GM12878 (cell line): ENCODE data around the gene EML5. TPM values are rescaled to one million over a fixed set of nuclear protein-coding genes. Genes with fewer than 3 reads are reported as not detected.

ENCODE experiments used
- ATAC-seq: fragments of 200-7000 bp; cut with Tn5 transposase; 3 replicates; pipeline ENCODE4 v1.9.1; 2020; ENCODE audit warnings: mild to moderate bottlenecking, moderate library complexity
- BruUV-seq: library from RNA; stranded (reverse); fragments of 400-500 nt; replicated peaks from 2 replicates; lab custom pipeline; 2021; lab: Mats Ljungman, UMichigan
- CTCF ChIA-PET: fragments of 300-600 bp; sonication (Branson Sonifier 250); formaldehyde crosslinking; extraction: SDS; loops from one replicate; lab custom pipeline; 2021; ENCODE audit warnings: inconsistent platforms; lab: Yijun Ruan, JAX
- POLR2A ChIA-PET: fragments of 350-600 bp; formaldehyde crosslinking; extraction: SDS; loops from one replicate; lab custom pipeline; 2021; ENCODE audit warnings: inconsistent platforms; lab: Charles Lee
- RAD21 ChIA-PET: fragments of 300-600 bp; sonication (Branson Sonifier 250); formaldehyde crosslinking; loops from one replicate; lab custom pipeline; 2023; ENCODE audit warnings: antibody characterized with exemption; ENCODE audit not compliant: unreplicated experiment; lab: Charles Lee
- SMC1A ChIA-PET: fragments of 300-600 bp; sonication (Branson Sonifier 250); formaldehyde crosslinking; loops from one replicate; lab custom pipeline; 2023; ENCODE audit not compliant: unreplicated experiment, uncharacterized antibody; lab: Charles Lee
- DNase-seq: peaks from one replicate; pipeline ENCODE4 v3.0.0-alpha.2; 2011; ENCODE audit warnings: low read depth, low spot score
- FAIRE-seq: peaks from 3 replicates; lab custom pipeline; 2011; peaks lifted over from hg19 to GRCh38; lab: Jason Lieb, UNC
- H2AFZ ChIP-seq: 2 replicates; pipeline ENCODE4 v1.6.0; 2011; ENCODE audit warnings: low read depth, low read length, control low read depth; ENCODE audit not compliant: control insufficient read depth
- H3K27ac ChIP-seq: 2 replicates; pipeline ENCODE4 v1.5.1; 2011; ENCODE audit warnings: control low read depth; ENCODE audit not compliant: control insufficient read depth, insufficient read depth
- H3K27me3 ChIP-seq, 2 experiments: replicated peaks in 1 of 2; 2 replicates each; pipeline versions ENCODE4 v1.6.0 to v1.6.1; 2011; ENCODE audit warnings: low read length in 1 of 2; ENCODE audit not compliant: control insufficient read depth in 2 of 2, insufficient read depth in 2 of 2
- H3K36me3 ChIP-seq, 2 experiments: 2 replicates each; pipeline ENCODE4 v1.5.1; 2011; ENCODE audit warnings: low read length in 1 of 2; ENCODE audit not compliant: control insufficient read depth in 2 of 2, insufficient read depth in 2 of 2
- H3K4me1 ChIP-seq: 2 replicates; pipeline ENCODE4 v1.6.1; 2011; ENCODE audit warnings: mild to moderate bottlenecking, low read length, moderate library complexity, mixed read lengths; ENCODE audit not compliant: control insufficient read depth, insufficient read depth
- H3K4me2 ChIP-seq: 2 replicates; pipeline ENCODE4 v1.6.0; 2011; ENCODE audit warnings: control low read depth; ENCODE audit not compliant: control insufficient read depth, insufficient read depth
- H3K4me3 ChIP-seq: fragments of 200-600 bp; sonication (generic); 2 replicates; pipeline ENCODE4 v1.5.1; 2016
- H3K79me2 ChIP-seq: 2 replicates; pipeline ENCODE4 v1.6.0; 2011; ENCODE audit warnings: low read length; ENCODE audit not compliant: control insufficient read depth, insufficient read depth
- H3K9ac ChIP-seq: 2 replicates; pipeline ENCODE4 v1.8.0; 2011; ENCODE audit warnings: low read length, control low read depth, mixed read lengths; ENCODE audit not compliant: control insufficient read depth, insufficient read depth
- H3K9me3 ChIP-seq: replicated peaks from 3 replicates; pipeline ENCODE4 v1.5.1; 2011; ENCODE audit warnings: mild to moderate bottlenecking, low read length; ENCODE audit not compliant: control insufficient read depth, insufficient read depth
- H4K20me1 ChIP-seq: 2 replicates; pipeline ENCODE4 v1.6.0; 2011; ENCODE audit not compliant: control insufficient read depth, insufficient read depth
- BCL3 ChIP-seq: IDR thresholded peaks from 2 replicates; pipeline ENCODE4 v1.6.1; 2011; ENCODE audit warnings: borderline replicate concordance, low read depth, mild to moderate bottlenecking, moderate library complexity, low read length; ENCODE audit not compliant: insufficient read depth, poor library complexity, severe bottlenecking
- BRCA1 ChIP-seq: IDR thresholded peaks from 2 replicates; pipeline ENCODE4 v1.6.1; 2011; ENCODE audit warnings: low read depth, low read length, improper control_type of control experiment
- CREM ChIP-seq: IDR thresholded peaks from 2 replicates; pipeline ENCODE4 v1.6.1; 2014; ENCODE audit warnings: antibody characterized with exemption, low read depth
- FOS ChIP-seq: IDR thresholded peaks from 3 replicates; pipeline ENCODE4 v1.6.1; 2011; ENCODE audit warnings: borderline replicate concordance; ENCODE audit not compliant: insufficient read length; ENCODE audit errors: extremely low read depth
- FOXK2 ChIP-seq: fragments of 450-650 bp; IDR thresholded peaks from 2 replicates; pipeline ENCODE4 v1.6.1; 2017; ENCODE audit warnings: mild to moderate bottlenecking, moderate library complexity
- IRF4 ChIP-seq: IDR thresholded peaks from 2 replicates; pipeline ENCODE4 v1.6.1; 2011; ENCODE audit warnings: low read depth, low read length
- MEF2A ChIP-seq: IDR thresholded peaks from 2 replicates; pipeline ENCODE4 v1.6.1; 2011; ENCODE audit warnings: low read depth, mild to moderate bottlenecking, low read length, moderate library complexity; ENCODE audit not compliant: insufficient read depth
- MLLT1 ChIP-seq: fragments of 450-650 bp; IDR thresholded peaks from 2 replicates; pipeline ENCODE4 v1.6.1; 2016; ENCODE audit warnings: mild to moderate bottlenecking
- MTA2 ChIP-seq: fragments of 450-650 bp; IDR thresholded peaks from 2 replicates; pipeline ENCODE4 v1.6.1; 2016; ENCODE audit warnings: low read depth, mild to moderate bottlenecking, moderate library complexity
- MXI1 ChIP-seq: fragments of 150-350 bp; IDR thresholded peaks from 2 replicates; pipeline ENCODE4 v1.6.1; 2011; ENCODE audit warnings: low read depth, mild to moderate bottlenecking, inconsistent platforms, low read length, improper control_type of control experiment
- PKNOX1 ChIP-seq: fragments of 450-650 bp; IDR thresholded peaks from 2 replicates; pipeline ENCODE4 v1.6.1; 2016; ENCODE audit warnings: mild to moderate bottlenecking
- RAD21 ChIP-seq: IDR thresholded peaks from 2 replicates; pipeline ENCODE4 v1.6.1; 2011; ENCODE audit warnings: mild to moderate bottlenecking, low read depth, low read length, moderate library complexity; ENCODE audit not compliant: insufficient read depth
- RCOR1 ChIP-seq: conservative IDR thresholded peaks from 2 replicates; pipeline ENCODE4 v1.6.1; 2012; ENCODE audit warnings: low read depth, low read length, improper control_type of control experiment
- RUNX3 ChIP-seq: IDR thresholded peaks from 2 replicates; pipeline ENCODE4 v1.6.1; 2012; ENCODE audit warnings: low read length, inconsistent platforms
- SIX5 ChIP-seq: IDR thresholded peaks from 2 replicates; pipeline ENCODE4 v1.6.1; 2011; ENCODE audit warnings: mild to moderate bottlenecking, low read depth, low read length, moderate library complexity; ENCODE audit not compliant: severe bottlenecking
- SMC3 ChIP-seq: IDR thresholded peaks from 2 replicates; pipeline ENCODE4 v1.6.1; 2011; ENCODE audit warnings: low read length, improper control_type of control experiment, borderline replicate concordance
- SRF ChIP-seq, 2 experiments: IDR thresholded peaks; 2 replicates each; pipeline ENCODE4 v1.6.1; 2011; ENCODE audit warnings: low read depth in 2 of 2, low read length in 2 of 2, mild to moderate bottlenecking in 1 of 2, moderate library complexity in 1 of 2
- in situ Hi-C: fragments of 300-500 bp; cut with MboI; formaldehyde crosslinking; loops from 9 replicates; pipeline ENCODE4 v1.14.3; 2018; ENCODE audit warnings: mixed read lengths
- intact Hi-C: fragments of 100-400 bp; cut with micrococcal nuclease; formaldehyde crosslinking; loops from one replicate; pipeline ENCODE4 v1.14.2; 2022; ENCODE audit not compliant: unreplicated experiment
- polyA plus RNA-seq, 11 experiments: library from polyadenylated mRNA; depleted of rRNA in 4 of 11; unstranded in 6 of 11; stranded (reverse) in 5 of 11; fragments of >200 nt; fragmentation: Nextera tagmentation in 4 of 11; fragmentation: Illumina TruSeq in 1 of 11; extraction: Ambion mirVana in 4 of 11; extraction: Trizol in 1 of 11; gene quantifications; 1 replicate in 1 of 11; 2 replicates in 10 of 11; pipeline versions ENCODE4 v1.2.1 to v1.2.3, GENCODE V29; 2011 to 2016; ENCODE audit warnings: inconsistent platforms in 2 of 11, missing spikeins in 2 of 11, low read depth in 1 of 11
- total RNA-seq, 4 experiments: library from RNA; depleted of rRNA in 3 of 4; stranded (reverse); fragments of >200 nt in 3 of 4; fragmentation: Illumina TruSeq in 1 of 4; extraction: Trizol in 1 of 4; gene quantifications; 2 replicates each; pipeline versions ENCODE4 v1.2.1 to v1.2.3, GENCODE V29; 2013 to 2021

Gene EML5
- total and polyA plus RNA-seq, 10 of the 15 experiments (the other 5 are each of a cell fraction or from before 2014, with no cell fraction given) = 0.08 to 0.35 (median 0.22) TPM; not detected in 1

GRCh38 chr14:88607829-88608228 lies 184.9 kb downstream of the EML5 start:
- no TSS peak for BruUV-seq
- FAIRE-seq (no peak), DNase-seq (no peak), ATAC-seq (no peak)
- Histone ChIP-seq H2AFZ (no peak overlapping the region), H4K20me1 (no peaks in the 10 kb centered on the region), H3K9me3 (no peaks in the 10 kb centered on the region), H3K9ac (no peak overlapping the region), H3K4me1 (peaks cover under 1% of the 10 kb centered on the region; the same call in 1 of the 2 replicates), H3K79me2 (no peaks in the 10 kb centered on the region), H3K4me3 (no peak overlapping the region), H3K4me2 (no peak overlapping the region), H3K27ac (no peak overlapping the region), H3K36me3 (peaks cover 10 to 37% of the 10 kb centered on the region in 2 experiments), H3K27me3 (no peaks in the 10 kb centered on the region)
- intact Hi-C loops (no loop called here), in situ Hi-C loops (no loop called here)
- TF ChIP-seq SRF (IDR thresholded peaks at IDR 0.05; ENCODE audit: low read depth in 2 of 2, low read length in 2 of 2) (no peak), MXI1 (no peak), RUNX3 (no peak), FOXK2 (no peak), MTA2 (no peak), FOS (no peak), CREM (no peak), MEF2A (no peak), BCL3 (no peak), IRF4 (no peak), BRCA1 (no peak), PKNOX1 (no peak), MLLT1 (no peak), SMC3 (no peak), RCOR1 (no peak), RAD21 (no peak), SIX5 (no peak)
- SMC1A ChIA-PET = no interaction called here
- POLR2A ChIA-PET = no interaction called here
- RAD21 ChIA-PET = no interaction called here
- CTCF ChIA-PET = no interaction called here
